K562 (cell line): ENCODE measurements around the gene NMT1. TPM values are rescaled to one million over a fixed set of nuclear protein-coding genes. Genes with fewer than 3 reads are reported as not detected.
A peak's percentile ranks its signal among the peaks of the same experiment; 100 is the strongest.

Experiments used
- ATAC-seq: fragments of 200-7000 bp; cut with Tn5 transposase; 3 replicates; pipeline ENCODE4 v1.9.1; 2020; ENCODE audit warnings: moderate library complexity
- BruUV-seq: library from RNA; stranded (reverse); fragments of 400-500 nt; replicated peaks from 2 replicates; lab custom pipeline; 2021; lab: Mats Ljungman, UMichigan
- CTCF ChIA-PET: fragments of 300-600 bp; formaldehyde crosslinking; extraction: SDS; loops from one replicate; lab custom pipeline; 2021; ENCODE audit warnings: low intra/inter-chr PET ratio; lab: Yijun Ruan, JAX
- POLR2A ChIA-PET: fragments of 300-600, 350-650 bp; sonication (Branson Sonifier 250); formaldehyde crosslinking; extraction: SDS; loops from one replicate; lab custom pipeline; 2021; ENCODE audit warnings: antibody characterized with exemption, inconsistent platforms; lab: Yijun Ruan, JAX
- DNase-seq, 4 experiments: peaks; one replicate each; pipeline versions ENCODE4 v3.0.0 to v3.0.0-alpha.2; 2011 to 2018; ENCODE audit warnings: low spot score in 3 of 4, mixed read lengths in 3 of 4; ENCODE audit errors: extremely low read depth in 1 of 4
- FAIRE-seq: peaks from 2 replicates; lab custom pipeline; 2011; peaks lifted over from hg19 to GRCh38; lab: Jason Lieb, UNC
- H2AFZ ChIP-seq: 2 replicates; pipeline ENCODE4 v1.6.0; 2011; ENCODE audit warnings: low read depth, low read length, control low read depth, inconsistent platforms
- H3K27ac ChIP-seq: fragments of 200-600 bp; 3 replicates; pipeline ENCODE4 v1.8.0; 2011; ENCODE audit warnings: low read depth, mild to moderate bottlenecking, control low read depth, inconsistent platforms, low read length, moderate library complexity, mixed read lengths; ENCODE audit errors: extremely low read depth
- H3K27me3 ChIP-seq, 2 experiments: fragments of 300-600 bp in 1 of 2; 2 replicates in 1 of 2; 3 replicates in 1 of 2; pipeline versions ENCODE4 v1.6.0 to v1.8.0; 2011; ENCODE audit warnings: inconsistent platforms in 2 of 2, low read length in 2 of 2, mild to moderate bottlenecking in 1 of 2, mixed read lengths in 1 of 2, moderate library complexity in 1 of 2; ENCODE audit not compliant: control insufficient read depth in 2 of 2, insufficient read depth in 2 of 2
- H3K36me3 ChIP-seq: fragments of 300-600 bp; 3 replicates; pipeline ENCODE4 v1.8.0; 2011; ENCODE audit warnings: mild to moderate bottlenecking, low read length, inconsistent platforms; ENCODE audit not compliant: control insufficient read depth, insufficient read depth
- H3K4me1 ChIP-seq, 2 experiments: fragments of 200-600 bp in 1 of 2; replicated peaks in 1 of 2; 2 replicates in 1 of 2; 3 replicates in 1 of 2; pipeline versions ENCODE4 v1.5.1 to v1.8.0; 2011; ENCODE audit warnings: inconsistent platforms in 2 of 2, low read length in 2 of 2, mild to moderate bottlenecking in 1 of 2, mixed read lengths in 1 of 2, moderate library complexity in 1 of 2; ENCODE audit not compliant: control insufficient read depth in 2 of 2, insufficient read depth in 2 of 2
- H3K4me2 ChIP-seq: 2 replicates; pipeline ENCODE4 v1.6.1; 2011; ENCODE audit warnings: low read length, control low read depth, inconsistent platforms, mixed read lengths; ENCODE audit not compliant: insufficient read depth
- H3K4me3 ChIP-seq: fragments of 200-600 bp; sonication (generic), shearing (Covaris generic); 2 replicates; pipeline ENCODE4 v1.5.1; 2016; ENCODE audit warnings: control low read depth, inconsistent platforms
- H3K79me2 ChIP-seq: fragments of 200-600 bp; 3 replicates; pipeline ENCODE4 v1.8.0; 2011; ENCODE audit warnings: low read length, inconsistent platforms; ENCODE audit not compliant: control insufficient read depth, insufficient read depth
- H3K9ac ChIP-seq, 2 experiments: 2 replicates each; pipeline versions ENCODE4 v1.6.0 to v1.6.1; 2011; ENCODE audit warnings: low read depth in 2 of 2, low read length in 2 of 2, control low read depth in 1 of 2, inconsistent platforms in 1 of 2, mild to moderate bottlenecking in 1 of 2, mixed read lengths in 1 of 2; ENCODE audit not compliant: insufficient read depth in 1 of 2
- H3K9me1 ChIP-seq: one replicate; pipeline ENCODE4 v1.6.0; 2011; ENCODE audit warnings: inconsistent platforms, mild to moderate bottlenecking, low read length, moderate library complexity; ENCODE audit not compliant: control insufficient read depth, insufficient read depth
- H3K9me3 ChIP-seq: replicated peaks from 2 replicates; pipeline ENCODE4 v1.5.1; 2011; ENCODE audit warnings: low read depth, low read length, inconsistent platforms; ENCODE audit not compliant: control insufficient read depth, insufficient read depth
- H4K20me1 ChIP-seq: replicated peaks from 2 replicates; pipeline ENCODE4 v1.6.1; 2011; ENCODE audit warnings: low read length, inconsistent platforms, mixed read lengths; ENCODE audit not compliant: control insufficient read depth, insufficient read depth
- POLR2G ChIP-seq: fragments of 200-400 bp; formaldehyde crosslinking; IDR thresholded peaks from 2 replicates; pipeline ENCODE4 v1.6.1; 2017; ENCODE audit warnings: low read depth, mild to moderate bottlenecking, antibody characterized with exemption, low read length, moderate library complexity
- SAP30 ChIP-seq: fragments of 200-600 bp; sonication (generic); IDR thresholded peaks from 2 replicates; pipeline ENCODE4 v1.6.1; 2012; ENCODE audit warnings: borderline replicate concordance, low read depth, mild to moderate bottlenecking, moderate library complexity, low read length, control low read depth, inconsistent platforms; ENCODE audit not compliant: insufficient read depth, poor library complexity, severe bottlenecking
- SNAPC5 ChIP-seq: fragments of 250-450 bp; sonication (Bioruptor Pico); IDR thresholded peaks from 2 replicates; pipeline ENCODE4 v1.8.0; 2021; ENCODE audit warnings: moderate library complexity, mild to moderate bottlenecking, inconsistent platforms
- U2AF1 ChIP-seq: fragments of 200-400 bp; formaldehyde crosslinking; optimal IDR thresholded peaks from 2 replicates; pipeline ENCODE3; 2017; ENCODE audit warnings: mild to moderate bottlenecking, low read depth, low read length, moderate library complexity
- XRCC5 ChIP-seq: fragments of 200-400 bp; formaldehyde crosslinking; IDR thresholded peaks from 2 replicates; pipeline ENCODE4 v1.6.1; 2017; ENCODE audit warnings: low read depth, mild to moderate bottlenecking, low read length
- ZNF263 ChIP-seq: sonication (generic); formaldehyde crosslinking; IDR thresholded peaks from 2 replicates; pipeline ENCODE4 v1.8.0; 2022; ENCODE audit warnings: mild to moderate bottlenecking, missing genetic modification reagents, borderline replicate concordance
- ZNF3 ChIP-seq: fragments of 250-450 bp; sonication (Bioruptor Pico); IDR thresholded peaks from 2 replicates; pipeline ENCODE4 v1.5.0; 2021; ENCODE audit warnings: mild to moderate bottlenecking, moderate library complexity
- WGBS: fragments of 100-300 bp; shearing (Covaris generic); methylation state at CpG from one replicate; pipeline ENCODE4 v1.1.6; 2016; ENCODE audit warnings: low coverage, mixed read lengths; ENCODE audit not compliant: insufficient coverage; ENCODE audit errors: missing lambda C conversion rate; 5-methylcytosine and 5-hydroxymethylcytosine counted together
- in situ Hi-C: fragments of 300-500 bp; cut with MboI; formaldehyde crosslinking; loops from 4 replicates; pipeline ENCODE4 v1.15.0; 2018; ENCODE audit warnings: inconsistent platforms, mixed read lengths
- intact Hi-C: fragments of 100-400 bp; cut with micrococcal nuclease; formaldehyde crosslinking; loops from 2 replicates; pipeline ENCODE4 v1.14.2; 2022
- polyA plus RNA-seq, 8 experiments: library from polyadenylated mRNA; depleted of rRNA in 4 of 8; stranded (reverse) in 5 of 8; unstranded in 3 of 8; fragments of >200 nt; fragmentation: Nextera tagmentation in 2 of 8; fragmentation: Illumina TruSeq in 1 of 8; extraction: Ambion mirVana in 2 of 8; extraction: Trizol in 1 of 8; gene quantifications; 2 replicates each; pipeline versions ENCODE4 v1.2.1 to v1.2.3, GENCODE V29; 2011 to 2014; ENCODE audit warnings: inconsistent platforms in 1 of 8, missing spikeins in 1 of 8
- total RNA-seq, 7 experiments: library from RNA; depleted of rRNA in 6 of 7; stranded (reverse); fragments of >200 nt in 6 of 7; fragmentation: Illumina TruSeq in 2 of 7; extraction: Trizol in 2 of 7; gene quantifications; 2 replicates each; pipeline versions ENCODE4 v1.2.1 to v1.2.3, GENCODE V29; 2011 to 2021; ENCODE audit warnings: low replicate concordance in 1 of 7

Gene NMT1
- total and polyA plus RNA-seq, 9 of the 15 experiments (the other 6 are each of a cell fraction or from before 2014, with no cell fraction given): 86.7 to 569 (median 213) TPM

GRCh38 chr17:45032174-45032541, 29.0 kb upstream of the NMT1 start:
- Histone ChIP-seq H3K36me3 (peaks cover 55% of the 10 kb centered on the region), H3K4me1 (peaks cover 22 to 26% of the 10 kb centered on the region in 2 experiments), H4K20me1 (no peaks in the 10 kb centered on the region; the same call in 1 of the 2 replicates), H3K79me2 (peaks cover 2% of the 10 kb centered on the region; the same call in 2 of the 3 replicates), H3K4me3 (no peak overlapping the region), H2AFZ (no peak overlapping the region), H3K4me2 (peak overlapping the region; percentile 53), H3K9me1 (peaks cover 6% of the 10 kb centered on the region), H3K9ac (peak overlapping the region in 1 of 2 experiments; percentile 69; a peak in 2 of 4 replicates), H3K27ac (peak overlapping the region; percentile 72; the same call in 2 of the 3 replicates), H3K27me3 (no peaks in the 10 kb centered on the region), H3K9me3 (no peaks in the 10 kb centered on the region)
- 60% methylated on average over 8 of the region's 9 CpGs for WGBS
- ChIA-PET CTCF (no interaction called here), POLR2A (interaction anchor here (0.6 to 1.3 kb wide), 7 partner anchors 10 to 313 kb away, joined by 3 to 10 read pairs (median 4); partner anchors contain the start of genes DCAKD and NMT1)
- in situ Hi-C loops (no loop called here), intact Hi-C loops (no loop called here)
- peak; percentile 87 for TF ChIP-seq ZNF263 (CRISPR knock-in tag)
- no peak for TF ChIP-seq ZNF3
- TF ChIP-seq SAP30: peak; percentile 3
- no peak for TF ChIP-seq XRCC5
- ATAC-seq (peak; percentile 28), FAIRE-seq (no peak), DNase-seq (peak in 2 of 4 experiments; percentile 22 to 33)
- no TSS peak for BruUV-seq

GRCh38 chr17:45034599-45034998, 26.5 kb upstream of the NMT1 start:
- H2AFZ ChIP-seq: no peak overlapping the region
- H4K20me1 ChIP-seq: no peaks in the 10 kb centered on the region; the same call in 1 of the 2 replicates
- H3K27ac ChIP-seq: no peak overlapping the region
- H3K4me1 ChIP-seq: peaks cover 22 to 26% of the 10 kb centered on the region in 2 experiments
- no TSS peak for BruUV-seq
- ChIA-PET POLR2A (interaction anchor here (0.6 to 1.5 kb wide), 5 partner anchors 9 to 332 kb away, joined by 3 to 5 read pairs (median 3); no protein-coding TSS in a partner anchor), CTCF (no interaction called here)
- H3K36me3 ChIP-seq: peaks cover 45% of the 10 kb centered on the region
- DNase-seq (no peak), FAIRE-seq (no peak), ATAC-seq (no peak)
- no peak overlapping the region for H3K4me3 ChIP-seq
- in situ Hi-C loops (no loop called here), intact Hi-C loops (no loop called here)
- peaks cover 2% of the 10 kb centered on the region; the same call in 2 of the 3 replicates for H3K79me2 ChIP-seq
- H3K9me1 ChIP-seq: peaks cover 6% of the 10 kb centered on the region
- no peaks in the 10 kb centered on the region for H3K9me3 ChIP-seq
- no peak overlapping the region for H3K4me2 ChIP-seq
- H3K9ac ChIP-seq: no peak overlapping the region; a peak in 1 of 4 replicates
- no peaks in the 10 kb centered on the region for H3K27me3 ChIP-seq
- 91% methylated on average over 12 of the region's 14 CpGs for WGBS
- TF ChIP-seq POLR2G: 0 out of 2 replicates have a peak, but pooled peaks have one; percentile 31
- TF ChIP-seq U2AF1: no peak
- no peak for TF ChIP-seq SNAPC5 (CRISPR knock-in tag)
